Hepatocyte (in vitro differentiated cells): Measurements from ENCODE around the gene PHEX. TPM values are rescaled to one million over a fixed set of nuclear protein-coding genes. Genes with fewer than 3 reads are reported as not detected.
A peak's percentile ranks its signal among the peaks of the same experiment; 100 is the strongest.
"Not testable (repeated sequence)": the region's sequence is repeated elsewhere in the genome, so short reads cannot be mapped to it uniquely, and the experiment has no call there.

Experiments used
- DNase-seq: peaks from one replicate; pipeline ENCODE4 v3.0.0-alpha.2; 2016; ENCODE audit warnings: low spot score
- H2AFZ ChIP-seq: fragments of 200-600 bp; sonication (generic); 2 replicates; pipeline ENCODE4 v1.6.0; 2016; ENCODE audit warnings: antibody characterized with exemption, mild to moderate bottlenecking
- H3K27ac ChIP-seq: fragments of 200-600 bp; sonication (generic); 2 replicates; pipeline ENCODE4 v1.5.1; 2016; ENCODE audit warnings: mild to moderate bottlenecking
- H3K27me3 ChIP-seq: fragments of 200-600 bp; sonication (generic); 2 replicates; pipeline ENCODE4 v1.6.1; 2016
- H3K36me3 ChIP-seq: fragments of 200-600 bp; sonication (generic); replicated peaks from 2 replicates; pipeline ENCODE4 v1.5.1; 2016; ENCODE audit warnings: low read depth; ENCODE audit not compliant: insufficient read depth
- H3K4me1 ChIP-seq: fragments of 200-600 bp; sonication (generic); 2 replicates; pipeline ENCODE4 v1.5.1; 2016; ENCODE audit warnings: mild to moderate bottlenecking, moderate library complexity; ENCODE audit not compliant: insufficient read depth
- H3K4me2 ChIP-seq: fragments of 200-600 bp; sonication (generic); 2 replicates; pipeline ENCODE4 v1.6.0; 2016
- H3K4me3 ChIP-seq: fragments of 200-600 bp; sonication (generic); 2 replicates; pipeline ENCODE4 v1.5.1; 2016; ENCODE audit warnings: mild to moderate bottlenecking
- H3K79me2 ChIP-seq: fragments of 200-600 bp; sonication (generic); 2 replicates; pipeline ENCODE4 v1.6.0; 2017; ENCODE audit warnings: mild to moderate bottlenecking
- H3K9me2 ChIP-seq: fragments of 200-600 bp; sonication (generic); replicated peaks from 2 replicates; pipeline ENCODE4 v1.6.0; 2017; ENCODE audit warnings: mild to moderate bottlenecking; ENCODE audit not compliant: insufficient read depth
- H3K9me3 ChIP-seq: fragments of 200-600 bp; sonication (generic); 2 replicates; pipeline ENCODE4 v1.5.1; 2016; ENCODE audit warnings: low read depth, mild to moderate bottlenecking
- H4K20me1 ChIP-seq: fragments of 200-600 bp; sonication (generic); 2 replicates; pipeline ENCODE4 v1.6.0; 2016; ENCODE audit warnings: mild to moderate bottlenecking; ENCODE audit not compliant: insufficient read depth, poor library complexity, severe bottlenecking
- EZH2 ChIP-seq: fragments of 200-600 bp; sonication (generic); IDR thresholded peaks from 2 replicates; pipeline ENCODE4 v1.6.1; 2016; ENCODE audit warnings: antibody characterized with exemption, mild to moderate bottlenecking, borderline replicate concordance
- EZH2phosphoT487 ChIP-seq: fragments of 200-600 bp; sonication (generic); IDR thresholded peaks from one replicate; pipeline ENCODE4 v1.6.1; 2018; ENCODE audit warnings: antibody characterized with exemption, mild to moderate bottlenecking, low read depth, moderate library complexity; ENCODE audit not compliant: unreplicated experiment, severe bottlenecking
- WGBS: methylation state at CpG from one replicate; pipeline ENCODE4 v1.1.6; 2016; ENCODE audit warnings: low lambda C conversion rate; ENCODE audit errors: missing lambda C conversion rate; 5-methylcytosine and 5-hydroxymethylcytosine counted together
- polyA plus RNA-seq: library from polyadenylated mRNA; unstranded; fragments of >200 nt; fragmentation: Nextera tagmentation; extraction: Ambion mirVana; gene quantifications from 2 replicates; pipeline ENCODE4 v1.2.1, GENCODE V29; 2016
- total RNA-seq: library from RNA; depleted of rRNA; stranded (reverse); fragments of >200 nt; gene quantifications from 2 replicates; pipeline ENCODE4 v1.2.3, GENCODE V29; 2014
- TF ChIP-seq, protein P1 (sequence below): fragments of 200-600 bp; sonication (generic); IDR thresholded peaks from 2 replicates; pipeline ENCODE4 v1.5.1; 2016; ENCODE audit warnings: antibody characterized with exemption, mild to moderate bottlenecking; ENCODE audit not compliant: poor library complexity

PHEX gene
- total and polyA plus RNA-seq, 2 experiments from 2014 or later, result 0.05 to 0.27 TPM

DNA sequence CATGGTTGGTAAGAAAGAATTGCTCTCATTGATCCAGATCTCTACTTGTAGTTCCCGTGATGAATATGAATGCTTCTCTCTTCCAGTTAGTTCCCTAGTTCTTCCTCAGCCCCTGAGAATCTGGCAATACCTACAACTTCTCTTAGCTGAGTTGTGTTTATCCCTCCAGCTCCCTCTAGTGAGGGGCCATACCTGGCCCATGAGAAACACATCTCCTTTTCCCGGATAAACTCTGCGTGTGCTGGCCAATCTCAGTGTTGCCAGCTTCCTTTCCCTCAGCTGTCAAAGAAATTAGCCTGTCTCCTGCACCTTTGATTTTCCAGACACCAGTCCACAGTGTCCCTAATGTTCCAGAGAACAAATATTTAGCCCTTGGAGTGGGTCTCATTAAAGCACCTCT is 246.2 kb downstream of the PHEX start:
- no peaks in the 10 kb centered on the region for H3K27me3 ChIP-seq
- no peaks in the 10 kb centered on the region for H3K9me2 ChIP-seq
- no peak overlapping the region for H3K27ac ChIP-seq
- no peaks in the 10 kb centered on the region for H3K79me2 ChIP-seq
- H2AFZ ChIP-seq, result no peak overlapping the region
- no peaks in the 10 kb centered on the region for H4K20me1 ChIP-seq
- no peak overlapping the region for H3K4me3 ChIP-seq
- WGBS, result 59% methylated on average over 3 of the region's 3 CpGs
- H3K36me3 ChIP-seq, result no peaks in the 10 kb centered on the region
- no peak overlapping the region for H3K4me2 ChIP-seq
- H3K4me1 ChIP-seq, result no peaks in the 10 kb centered on the region
- TF ChIP-seq, protein P1, sequence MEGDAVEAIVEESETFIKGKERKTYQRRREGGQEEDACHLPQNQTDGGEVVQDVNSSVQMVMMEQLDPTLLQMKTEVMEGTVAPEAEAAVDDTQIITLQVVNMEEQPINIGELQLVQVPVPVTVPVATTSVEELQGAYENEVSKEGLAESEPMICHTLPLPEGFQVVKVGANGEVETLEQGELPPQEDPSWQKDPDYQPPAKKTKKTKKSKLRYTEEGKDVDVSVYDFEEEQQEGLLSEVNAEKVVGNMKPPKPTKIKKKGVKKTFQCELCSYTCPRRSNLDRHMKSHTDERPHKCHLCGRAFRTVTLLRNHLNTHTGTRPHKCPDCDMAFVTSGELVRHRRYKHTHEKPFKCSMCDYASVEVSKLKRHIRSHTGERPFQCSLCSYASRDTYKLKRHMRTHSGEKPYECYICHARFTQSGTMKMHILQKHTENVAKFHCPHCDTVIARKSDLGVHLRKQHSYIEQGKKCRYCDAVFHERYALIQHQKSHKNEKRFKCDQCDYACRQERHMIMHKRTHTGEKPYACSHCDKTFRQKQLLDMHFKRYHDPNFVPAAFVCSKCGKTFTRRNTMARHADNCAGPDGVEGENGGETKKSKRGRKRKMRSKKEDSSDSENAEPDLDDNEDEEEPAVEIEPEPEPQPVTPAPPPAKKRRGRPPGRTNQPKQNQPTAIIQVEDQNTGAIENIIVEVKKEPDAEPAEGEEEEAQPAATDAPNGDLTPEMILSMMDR, result no peak
- no peak for TF ChIP-seq EZH2
- TF ChIP-seq EZH2phosphoT487, result no peak
- no peak for DNase-seq
- no peaks in the 10 kb centered on the region for H3K9me3 ChIP-seq

DNA sequence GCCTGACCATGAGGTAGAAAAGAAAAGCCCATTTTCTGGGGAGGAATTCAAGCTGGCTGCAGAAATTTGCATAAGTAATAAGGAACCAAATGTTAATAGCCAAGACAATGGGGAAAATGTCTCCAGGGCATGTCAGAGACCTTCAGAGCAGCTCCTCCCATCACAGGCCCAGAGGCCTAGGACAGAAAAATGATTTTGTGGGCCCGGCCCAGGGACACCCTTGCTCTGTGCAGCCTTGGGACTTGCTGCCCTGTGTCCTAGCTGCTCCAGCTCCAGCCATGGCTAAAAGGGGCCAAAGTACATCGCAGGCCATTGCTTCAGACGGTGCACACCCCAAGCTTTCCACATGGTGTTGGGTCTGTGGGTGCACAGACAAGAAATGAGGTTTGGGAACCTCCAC is 257.1 kb downstream of the PHEX start:
- H3K4me3 ChIP-seq, H2AFZ ChIP-seq, H4K20me1 ChIP-seq, DNase-seq, H3K9me2 ChIP-seq, H3K27ac ChIP-seq, H3K4me2 ChIP-seq, H3K4me1 ChIP-seq, H3K36me3 ChIP-seq, H3K9me3 ChIP-seq, H3K27me3 ChIP-seq, H3K79me2 ChIP-seq: not testable (repeated sequence)
- WGBS, result 70% methylated on average over 3 of the region's 3 CpGs

DNA sequence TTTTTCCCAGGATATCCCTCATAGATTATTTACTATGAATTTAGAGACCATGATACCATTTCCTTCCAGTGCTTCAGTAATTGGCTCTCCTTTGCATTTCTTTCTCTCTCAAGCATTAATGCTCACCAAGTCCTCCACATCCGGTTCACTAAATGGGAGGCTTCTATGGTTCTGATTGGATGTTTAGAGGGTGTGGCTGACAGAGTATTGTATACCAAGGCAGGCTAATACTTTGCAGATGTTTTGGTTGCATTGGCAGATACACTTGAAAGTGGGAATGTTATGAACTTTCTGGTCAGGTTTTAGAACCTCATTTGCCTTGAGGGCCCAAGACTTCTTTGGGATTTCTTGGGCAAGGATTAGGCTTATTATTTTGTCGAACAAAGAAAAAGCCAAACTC is 264.7 kb downstream of the PHEX start:
- H3K4me1 ChIP-seq, result no peaks in the 10 kb centered on the region
- H3K4me2 ChIP-seq, result no peak overlapping the region
- no peak for DNase-seq
- H3K36me3 ChIP-seq, result no peaks in the 10 kb centered on the region
- 82% methylated on average over 2 of the region's 2 CpGs for WGBS
- H3K9me3 ChIP-seq, result no peaks in the 10 kb centered on the region
- no peaks in the 10 kb centered on the region for H3K27me3 ChIP-seq
- H3K27ac ChIP-seq, result no peak overlapping the region
- no peaks in the 10 kb centered on the region for H3K79me2 ChIP-seq
- no peak overlapping the region for H2AFZ ChIP-seq
- no peak overlapping the region for H3K4me3 ChIP-seq
- TF ChIP-seq EZH2, result no peak
- no peak for TF ChIP-seq EZH2phosphoT487
- TF ChIP-seq, protein P1, result no peak
- H4K20me1 ChIP-seq, result no peaks in the 10 kb centered on the region
- no peaks in the 10 kb centered on the region for H3K9me2 ChIP-seq

DNA sequence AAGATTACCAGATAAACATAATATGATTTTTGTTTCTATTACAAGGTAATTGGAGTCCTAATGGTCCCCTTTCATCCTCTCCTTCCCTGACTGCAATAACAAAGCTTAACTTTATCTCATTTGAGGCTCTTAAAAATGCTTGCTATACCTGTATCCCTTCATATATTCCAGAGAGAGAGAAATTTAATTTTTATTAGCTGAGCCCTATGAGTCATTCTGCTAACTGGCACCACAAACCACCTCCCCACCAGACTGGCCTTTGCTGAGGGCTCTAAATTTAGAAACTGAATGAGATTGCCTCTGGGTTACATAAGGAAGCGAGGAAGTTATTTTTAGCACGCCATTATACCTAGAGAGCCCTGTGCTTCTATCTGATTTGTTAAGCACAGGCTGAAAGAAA is 268.0 kb downstream of the PHEX start:
- DNase-seq, result peak; percentile 31
- no peak overlapping the region for H3K27ac ChIP-seq
- H3K27me3 ChIP-seq, result no peaks in the 10 kb centered on the region
- no peaks in the 10 kb centered on the region for H3K9me3 ChIP-seq
- H3K4me2 ChIP-seq, result peak overlapping the region; percentile 36
- no peaks in the 10 kb centered on the region for H3K36me3 ChIP-seq
- H3K79me2 ChIP-seq, result no peaks in the 10 kb centered on the region
- no peak for TF ChIP-seq EZH2
- TF ChIP-seq EZH2phosphoT487, result no peak
- TF ChIP-seq, protein P1, result no peak
- H3K4me3 ChIP-seq, result no peak overlapping the region
- H2AFZ ChIP-seq, result no peak overlapping the region
- H3K4me1 ChIP-seq, result no peaks in the 10 kb centered on the region
- WGBS, result 13% methylated on average over 2 of the region's 2 CpGs
- no peaks in the 10 kb centered on the region for H4K20me1 ChIP-seq
- no peaks in the 10 kb centered on the region for H3K9me2 ChIP-seq

Other genes starting within 250 kb of the PHEX start
- gene MBTPS2, start 192.7 kb upstream of the PHEX start, total RNA-seq, result 18.5 and 19.9 TPM in 2 replicates
- gene MBTPS2, start 192.7 kb upstream of the PHEX start, polyA plus RNA-seq, result 9.3 and 18.4 TPM in 2 replicates
- 1.5 and 2.4 TPM in 2 replicates for gene YY2, start 176.3 kb upstream of the PHEX start, total RNA-seq
- 1.1 and 1.2 TPM in 2 replicates for gene YY2, start 176.3 kb upstream of the PHEX start, polyA plus RNA-seq
- gene SMS, start 91.6 kb upstream of the PHEX start, total RNA-seq, result 62.3 and 70.1 TPM in 2 replicates
- gene SMS, start 91.6 kb upstream of the PHEX start, polyA plus RNA-seq, result 76.6 and 80.9 TPM in 2 replicates
- not detected in 2 replicates for gene CBLL2, start 240.6 kb downstream of the PHEX start, total RNA-seq
- not detected in 2 replicates for gene CBLL2, start 240.6 kb downstream of the PHEX start, polyA plus RNA-seq